MCF 10A (cell line): Measurements from ENCODE around the gene FOXP1. TPM values are rescaled to one million over a fixed set of nuclear protein-coding genes. Genes with fewer than 3 reads are reported as not detected.

Experiments used
- BruUV-seq: library from RNA; stranded (reverse); fragments of 400-500 nt; replicated peaks from 2 replicates; lab custom pipeline; 2021; lab: Mats Ljungman, UMichigan
- CTCF ChIA-PET: fragments of 300-600 bp; sonication (Branson Sonifier 250); formaldehyde crosslinking; extraction: SDS; loops from one replicate; lab custom pipeline; 2021; ENCODE audit warnings: antibody characterized with exemption, inconsistent platforms; lab: Yijun Ruan, JAX
- POLR2A ChIA-PET: fragments of 300-600, 350-650 bp; sonication (Branson Sonifier 250); formaldehyde crosslinking; extraction: SDS; loops from one replicate; lab custom pipeline; 2020; ENCODE audit warnings: antibody characterized with exemption, inconsistent platforms; lab: Yijun Ruan, JAX
- DNase-seq: peaks from one replicate; pipeline ENCODE4 v3.0.0-alpha.2; 2018; ENCODE audit not compliant: unreplicated experiment
- H3K27ac Mint-ChIP-seq: one replicate; pipeline ENCODE4 v1.8.0; 2022; ENCODE audit warnings: mild to moderate bottlenecking, low read depth, mixed read lengths; ENCODE audit not compliant: unreplicated experiment
- H3K27me3 Mint-ChIP-seq: one replicate; pipeline ENCODE4 v1.8.0; 2022; ENCODE audit warnings: mixed read lengths; ENCODE audit not compliant: insufficient read depth, unreplicated experiment
- H3K36me3 Mint-ChIP-seq: one replicate; pipeline ENCODE4 v1.8.0; 2022; ENCODE audit warnings: mild to moderate bottlenecking, moderate library complexity, mixed read lengths; ENCODE audit not compliant: insufficient read depth, unreplicated experiment
- H3K4me1 Mint-ChIP-seq: one replicate; pipeline ENCODE4 v1.8.0; 2022; ENCODE audit warnings: mixed read lengths; ENCODE audit not compliant: insufficient read depth, unreplicated experiment
- H3K4me3 Mint-ChIP-seq: one replicate; pipeline ENCODE4 v1.8.0; 2022; ENCODE audit warnings: mild to moderate bottlenecking, moderate library complexity, mixed read lengths; ENCODE audit not compliant: unreplicated experiment
- H3K9me3 Mint-ChIP-seq: one replicate; pipeline ENCODE4 v1.8.0; 2022; ENCODE audit warnings: mixed read lengths; ENCODE audit not compliant: unreplicated experiment
- CTCF ChIP-seq: fragments of 200-600 bp; IDR thresholded peaks from one replicate; pipeline ENCODE4 v1.8.0; 2022; ENCODE audit warnings: antibody characterized with exemption, mild to moderate bottlenecking; ENCODE audit not compliant: unreplicated experiment
- intact Hi-C: fragments of 100-400 bp; cut with micrococcal nuclease; formaldehyde crosslinking; loops from 2 replicates; pipeline ENCODE4 v1.14.1; 2022
- total RNA-seq: library from RNA; stranded (reverse); gene quantifications from 2 replicates; pipeline ENCODE4 v1.2.3, GENCODE V29; 2022

Gene FOXP1
- total RNA-seq, 1 experiment from 2014 or later: 49.0 TPM

- H3K27ac Mint-ChIP-seq: no peak overlapping the region
- no peak for TF ChIP-seq CTCF
- no peaks in the 10 kb centered on the region for H3K27me3 Mint-ChIP-seq
- no peak overlapping the region for H3K4me3 Mint-ChIP-seq
- no peak for DNase-seq
- H3K9me3 Mint-ChIP-seq: no peaks in the 10 kb centered on the region
- CTCF ChIA-PET: interaction anchor here (0.5 kb wide), 2 partner anchors 152 to 660 kb away, joined by 3 to 4 read pairs; no protein-coding TSS in a partner anchor
- intact Hi-C loops: no loop called here
- BruUV-seq: no TSS peak
- H3K36me3 Mint-ChIP-seq: no peaks in the 10 kb centered on the region
- POLR2A ChIA-PET: no interaction called here
- no peaks in the 10 kb centered on the region for H3K4me1 Mint-ChIP-seq
These were observed 656.7 kb downstream of the FOXP1 start for GRCh38 chr3:70926835-70927234.

- no peak overlapping the region for H3K4me3 Mint-ChIP-seq
- ChIA-PET POLR2A (no interaction called here), CTCF (interaction anchor here (0.6 to 0.7 kb wide), 3 partner anchors 14 to 1151 kb away, joined by 3 to 4 read pairs (median 3); no protein-coding TSS in a partner anchor)
- no TSS peak for BruUV-seq
- TF ChIP-seq CTCF: no peak
- DNase-seq: no peak
- intact Hi-C loops: no loop called here
- H3K27me3 Mint-ChIP-seq: peaks cover 21% of the 10 kb centered on the region
- H3K9me3 Mint-ChIP-seq: no peaks in the 10 kb centered on the region
- no peaks in the 10 kb centered on the region for H3K4me1 Mint-ChIP-seq
- H3K27ac Mint-ChIP-seq: no peak overlapping the region
- H3K36me3 Mint-ChIP-seq: no peaks in the 10 kb centered on the region
These were observed 663.9 kb downstream of the FOXP1 start for GRCh38 chr3:70919661-70920060.

GRCh38 chr3:70919091-70919490 is 664.4 kb downstream of the FOXP1 start:
- no peak for DNase-seq
- intact Hi-C loops: no loop called here
- no peaks in the 10 kb centered on the region for H3K36me3 Mint-ChIP-seq
- H3K27ac Mint-ChIP-seq: no peak overlapping the region
- POLR2A ChIA-PET: no interaction called here
- CTCF ChIA-PET: interaction anchor here (0.6 kb wide), 1 partner anchor 360 kb away, joined by 3 read pairs; no protein-coding TSS in a partner anchor
- TF ChIP-seq CTCF: no peak
- no peaks in the 10 kb centered on the region for H3K4me1 Mint-ChIP-seq
- no peaks in the 10 kb centered on the region for H3K9me3 Mint-ChIP-seq
- BruUV-seq: no TSS peak
- peaks cover 26% of the 10 kb centered on the region for H3K27me3 Mint-ChIP-seq
- no peak overlapping the region for H3K4me3 Mint-ChIP-seq

- intact Hi-C loops: no loop called here
- ChIA-PET CTCF (no interaction called here), POLR2A (no interaction called here)
- no peak for TF ChIP-seq CTCF
- peak; percentile 7 for DNase-seq
- H3K27me3 Mint-ChIP-seq: peaks cover 37% of the 10 kb centered on the region
- H3K4me1 Mint-ChIP-seq: no peaks in the 10 kb centered on the region
- no peak overlapping the region for H3K27ac Mint-ChIP-seq
- no peak overlapping the region for H3K4me3 Mint-ChIP-seq
- no peaks in the 10 kb centered on the region for H3K36me3 Mint-ChIP-seq
- BruUV-seq: no TSS peak
- no peaks in the 10 kb centered on the region for H3K9me3 Mint-ChIP-seq
These were observed 667.0 kb downstream of the FOXP1 start for GRCh38 chr3:70916375-70917055.
